ENCODE data around the gene DUOX2. TPM values are rescaled to one million over a fixed set of nuclear protein-coding genes. Genes with fewer than 3 reads are reported as not detected.
"Not testable (repeated sequence)": the region's sequence is repeated elsewhere in the genome, so short reads cannot be mapped to it uniquely, and the experiment has no call there.

The DUOX2 gene
- total RNA-seq, 1 donor from 2014 or later = not detected

- no peak for DNase-seq (ENCODE audit: low read depth in 2 of 2)
Observed at GRCh38 chr15:45120081-45120972, 6.4 kb upstream of the DUOX2 start.

GRCh38 chr15:45118996-45119395 is 5.0 kb upstream of the DUOX2 start:
- no peak for DNase-seq (ENCODE audit: low read depth in 2 of 2)

GRCh38 chr15:45118131-45118588 is 4.2 kb upstream of the DUOX2 start:
- DNase-seq (ENCODE audit: low read depth in 2 of 2) = peak; percentile 77 to 91

GRCh38 chr15:45117308-45118130 is 3.5 kb upstream of the DUOX2 start:
- no peak for DNase-seq (ENCODE audit: low read depth in 2 of 2)

- DNase-seq (ENCODE audit: low read depth in 2 of 2) = peak in 1 of 2 donors; percentile 5
Observed at GRCh38 chr15:45116482-45117307, 2.7 kb upstream of the DUOX2 start.

GRCh38 chr15:45116006-45116481 is 2.1 kb upstream of the DUOX2 start:
- DNase-seq (ENCODE audit: low read depth in 2 of 2) = no peak

- no peak for DNase-seq (ENCODE audit: low read depth in 2 of 2)
Observed at GRCh38 chr15:45115312-45115820, 1.4 kb upstream of the DUOX2 start.

- no peak for DNase-seq (ENCODE audit: low read depth in 2 of 2)
Observed at GRCh38 chr15:45114751-45115085, 746 bp upstream of the DUOX2 start.

- DNase-seq (ENCODE audit: low read depth in 2 of 2) = no peak
Observed at GRCh38 chr15:45113380-45113990, 487 bp downstream of the DUOX2 start.

- no peak for DNase-seq (ENCODE audit: low read depth in 2 of 2)
Observed at GRCh38 chr15:45112591-45113379, 1.2 kb downstream of the DUOX2 start.

GRCh38 chr15:45112143-45112590 is 1.8 kb downstream of the DUOX2 start:
- DNase-seq (ENCODE audit: low read depth in 2 of 2) = no peak

GRCh38 chr15:45111390-45112142 is 2.4 kb downstream of the DUOX2 start:
- DNase-seq (ENCODE audit: low read depth in 2 of 2) = no peak

GRCh38 chr15:45110256-45110820 is 3.6 kb downstream of the DUOX2 start:
- no peak for DNase-seq (ENCODE audit: low read depth in 2 of 2)

GRCh38 chr15:45107941-45108630 is 5.9 kb downstream of the DUOX2 start:
- no peak for DNase-seq (ENCODE audit: low read depth in 2 of 2)

- no peak for DNase-seq (ENCODE audit: low read depth in 2 of 2)
Observed at GRCh38 chr15:45106002-45106790, 7.8 kb downstream of the DUOX2 start.

- DNase-seq (ENCODE audit: low read depth in 2 of 2) = no peak
Observed at GRCh38 chr15:45105586-45105985, 8.4 kb downstream of the DUOX2 start.

- DNase-seq (ENCODE audit: low read depth in 2 of 2) = not testable (repeated sequence)
Observed at GRCh38 chr15:45104170-45104569, 9.8 kb downstream of the DUOX2 start.

Measured in dermis microvascular lymphatic vessel endothelial cell (primary cell).